ENCODE results near the gene MSL3B.

MSL3B gene

DNA sequence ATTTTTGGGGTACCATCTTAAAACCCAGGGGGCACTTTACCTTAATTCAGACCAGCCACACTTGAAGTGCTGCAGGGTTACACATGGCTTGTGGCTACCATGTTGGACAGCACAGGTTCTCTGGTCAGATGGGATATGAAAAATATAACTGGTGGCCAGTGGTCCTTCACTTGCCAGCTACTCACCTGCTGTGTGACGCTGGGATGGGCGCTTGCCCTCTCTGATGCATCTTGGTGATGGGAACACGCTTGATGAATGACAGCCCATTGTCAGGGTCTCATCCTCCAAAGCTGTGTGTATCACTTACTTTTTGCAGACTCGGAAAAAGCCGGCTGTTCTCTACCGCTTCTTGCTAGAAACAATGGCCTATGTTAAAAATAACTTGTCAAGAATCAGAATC, 36.3 kb downstream of the MSL3B start:
- Mint-ChIP-seq H3K9me3 (ENCODE audit: unreplicated experiment) (no peaks in the 10 kb centered on the region), H3K27ac (ENCODE audit: unreplicated experiment) (no peak overlapping the region), H3K4me1 (ENCODE audit: unreplicated experiment) (no peaks in the 10 kb centered on the region), H3K36me3 (ENCODE audit: low read depth, unreplicated experiment) (no peaks in the 10 kb centered on the region), H3K4me3 (ENCODE audit: unreplicated experiment) (no peak overlapping the region), H3K27me3 (ENCODE audit: unreplicated experiment) (peaks cover 4% of the 10 kb centered on the region)
- no peak for TF ChIP-seq CTCF (IDR thresholded peaks at IDR 0.05; ENCODE audit: unreplicated experiment)
- DNase-seq (ENCODE audit: low spot score), result no peak

DNA sequence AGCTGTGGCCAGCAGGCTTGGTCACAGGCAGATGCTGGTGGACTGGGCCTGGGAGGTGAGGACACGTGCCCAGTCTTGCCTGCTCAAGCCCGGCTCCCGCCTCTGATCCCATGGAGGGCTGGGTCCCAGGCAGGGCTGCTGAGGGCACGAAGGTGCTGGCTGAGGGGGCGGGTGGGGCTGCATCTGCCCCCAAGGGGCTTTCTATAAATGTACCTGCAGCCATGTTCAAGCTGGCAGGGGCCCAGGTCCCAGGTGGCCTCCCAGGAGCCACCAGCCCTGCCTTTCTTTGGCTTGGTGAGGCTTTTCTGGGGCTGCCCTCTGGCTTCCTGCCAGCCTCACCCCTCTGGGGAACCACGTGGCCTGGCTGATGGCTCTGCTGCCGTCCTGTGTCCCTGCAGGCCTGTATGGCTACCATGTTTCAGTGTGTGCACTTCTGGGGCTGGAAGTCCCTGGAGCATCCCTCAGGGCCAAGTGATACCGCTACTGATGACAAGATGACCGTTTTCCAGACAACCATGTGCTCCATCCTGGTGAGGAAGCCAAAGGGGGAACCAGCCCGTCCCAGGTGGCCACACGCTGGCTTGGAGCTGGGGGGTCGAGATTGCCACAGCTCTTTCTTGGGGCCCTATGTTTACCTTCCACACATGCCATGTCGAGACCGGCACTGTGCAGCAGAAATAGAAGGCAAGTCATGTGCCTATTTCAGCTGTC, 37.0 kb downstream of the MSL3B start:
- Mint-ChIP-seq H3K4me1 (ENCODE audit: unreplicated experiment) (no peaks in the 10 kb centered on the region), H3K36me3 (ENCODE audit: low read depth, unreplicated experiment) (no peaks in the 10 kb centered on the region), H3K9me3 (ENCODE audit: unreplicated experiment) (no peaks in the 10 kb centered on the region), H3K27me3 (ENCODE audit: unreplicated experiment) (peaks cover 4% of the 10 kb centered on the region), H3K27ac (ENCODE audit: unreplicated experiment) (no peak overlapping the region), H3K4me3 (ENCODE audit: unreplicated experiment) (no peak overlapping the region)
- no peak for DNase-seq (ENCODE audit: low spot score)
- TF ChIP-seq CTCF (IDR thresholded peaks at IDR 0.05; ENCODE audit: unreplicated experiment), result no peak

DNA sequence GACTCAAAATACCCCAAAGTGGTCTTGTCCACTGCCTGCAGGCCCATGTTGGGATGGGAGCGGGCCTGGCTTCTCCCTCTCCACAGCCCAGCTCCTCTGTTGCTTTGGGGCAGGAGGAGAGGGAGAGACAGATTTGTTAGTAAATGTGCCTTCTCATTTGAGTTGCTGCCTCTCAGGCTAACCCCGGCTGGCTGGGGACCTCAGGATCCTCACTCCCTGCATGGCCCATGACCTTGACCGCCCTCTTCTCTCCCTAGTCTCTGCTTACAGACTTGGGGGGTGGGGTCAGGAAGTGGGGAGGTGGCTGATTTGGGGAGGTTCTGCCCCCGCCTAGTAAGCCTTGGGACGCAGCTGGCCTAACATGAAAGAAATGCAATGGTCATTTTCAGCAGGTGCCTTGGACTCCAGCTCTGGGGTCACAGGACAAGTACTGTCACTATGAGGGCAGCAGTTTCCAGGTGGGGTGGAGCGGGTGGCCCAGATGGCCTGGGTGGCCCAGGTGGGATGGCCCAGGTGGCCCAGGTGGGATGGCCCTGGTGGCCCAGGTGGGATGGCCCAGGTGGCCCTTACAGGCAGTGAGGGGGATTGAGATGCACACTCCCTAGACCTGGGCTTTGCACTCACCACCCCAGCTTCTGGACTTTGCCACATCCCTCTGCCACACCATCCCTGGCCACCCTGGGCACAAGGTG, 37.9 kb downstream of the MSL3B start:
- H3K9me3 Mint-ChIP-seq (ENCODE audit: unreplicated experiment), result no peaks in the 10 kb centered on the region

DNA sequence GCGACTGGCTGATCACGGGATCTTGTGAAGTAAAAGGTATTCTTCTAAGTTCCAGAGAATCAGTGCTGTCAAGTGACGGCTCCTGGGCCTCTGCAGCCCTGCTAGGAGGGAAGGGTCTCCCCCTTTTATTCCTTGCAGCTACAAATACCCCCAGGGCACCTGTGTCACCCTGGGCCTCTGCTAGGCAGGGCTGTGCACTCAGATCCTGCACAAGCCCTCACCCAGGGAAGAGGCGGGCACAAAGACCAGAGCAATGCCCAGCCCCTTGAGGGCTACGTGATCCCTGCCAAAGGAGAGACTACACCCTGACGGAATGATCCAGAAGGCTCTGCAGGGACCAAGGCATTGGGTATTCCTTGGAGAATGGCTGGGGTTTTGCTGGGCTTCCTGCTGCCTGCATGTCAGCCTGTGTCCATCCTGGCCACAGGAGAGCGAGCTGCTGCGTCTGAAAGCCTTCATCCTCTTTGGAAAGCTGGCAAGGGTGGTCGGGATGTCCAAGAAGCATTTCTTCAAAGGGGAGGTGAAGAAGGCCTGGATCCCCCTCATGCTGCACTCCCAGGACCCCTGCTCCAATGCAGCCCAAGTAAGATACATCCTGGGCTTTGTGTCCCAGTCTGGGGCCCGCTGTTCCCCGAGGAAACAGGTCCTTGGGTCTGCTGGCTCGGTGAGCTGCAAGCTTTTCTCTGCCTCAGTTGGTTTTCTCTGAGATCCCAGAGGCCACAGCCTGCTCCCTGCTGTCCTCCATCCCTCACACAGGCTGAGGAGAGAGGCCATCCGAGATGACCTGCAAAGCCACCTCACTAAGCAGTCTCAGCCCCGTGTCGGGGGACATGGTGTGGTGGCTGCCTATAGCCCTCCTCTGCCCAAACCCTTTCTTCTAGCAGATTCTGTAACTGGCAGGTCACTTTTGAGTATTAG, 38.7 kb downstream of the MSL3B start:
- H3K9me3 Mint-ChIP-seq (ENCODE audit: unreplicated experiment), result no peaks in the 10 kb centered on the region
- H3K4me1 Mint-ChIP-seq (ENCODE audit: unreplicated experiment), result no peaks in the 10 kb centered on the region
- no peak overlapping the region for H3K4me3 Mint-ChIP-seq (ENCODE audit: unreplicated experiment)
- DNase-seq (ENCODE audit: low spot score), result no peak
- peaks cover 2% of the 10 kb centered on the region for H3K27me3 Mint-ChIP-seq (ENCODE audit: unreplicated experiment)
- no peaks in the 10 kb centered on the region for H3K36me3 Mint-ChIP-seq (ENCODE audit: low read depth, unreplicated experiment)
- no peak for TF ChIP-seq CTCF (IDR thresholded peaks at IDR 0.05; ENCODE audit: unreplicated experiment)
- H3K27ac Mint-ChIP-seq (ENCODE audit: unreplicated experiment), result no peak overlapping the region

More for the DNA sequence above, 37.9 kb downstream of the MSL3B start:
- TF ChIP-seq CTCF (IDR thresholded peaks at IDR 0.05; ENCODE audit: unreplicated experiment), result no peak
- Mint-ChIP-seq H3K27me3 (ENCODE audit: unreplicated experiment) (peaks cover 4% of the 10 kb centered on the region), H3K4me1 (ENCODE audit: unreplicated experiment) (no peaks in the 10 kb centered on the region), H3K4me3 (ENCODE audit: unreplicated experiment) (no peak overlapping the region), H3K27ac (ENCODE audit: unreplicated experiment) (no peak overlapping the region), H3K36me3 (ENCODE audit: low read depth, unreplicated experiment) (no peaks in the 10 kb centered on the region)
- DNase-seq (ENCODE audit: low spot score), result no peak

Measured in endothelial cell (in vitro differentiated cells).